Transverse colon (tissue), 4 donors: ENCODE results near the gene RER1.

Experiments used
- CTCF ChIP-seq, 5 experiments: fragments of 200-600 bp in 3 of 5; fragments of 450-650 bp in 2 of 5; sonication (generic) in 3 of 5; IDR thresholded peaks; 1 replicate in 2 of 5; 2 replicates in 3 of 5; pipeline ENCODE4 v1.5.1; 2016 to 2017; ENCODE audit warnings: antibody characterized with exemption in 5 of 5, inconsistent platforms in 3 of 5, mild to moderate bottlenecking in 2 of 5, moderate library complexity in 1 of 5
- POLR2A ChIP-seq: fragments of 450-650 bp; IDR thresholded peaks from one replicate; pipeline ENCODE4 v1.6.1; 2016; ENCODE audit warnings: antibody characterized with exemption, mild to moderate bottlenecking, moderate library complexity
- POLR2AphosphoS5 ChIP-seq, 3 donors: sonication (generic); formaldehyde crosslinking; IDR thresholded peaks; one replicate each; pipeline ENCODE4 v1.6.1; 2016; ENCODE audit warnings: antibody characterized with exemption in 3 of 3

DNA sequence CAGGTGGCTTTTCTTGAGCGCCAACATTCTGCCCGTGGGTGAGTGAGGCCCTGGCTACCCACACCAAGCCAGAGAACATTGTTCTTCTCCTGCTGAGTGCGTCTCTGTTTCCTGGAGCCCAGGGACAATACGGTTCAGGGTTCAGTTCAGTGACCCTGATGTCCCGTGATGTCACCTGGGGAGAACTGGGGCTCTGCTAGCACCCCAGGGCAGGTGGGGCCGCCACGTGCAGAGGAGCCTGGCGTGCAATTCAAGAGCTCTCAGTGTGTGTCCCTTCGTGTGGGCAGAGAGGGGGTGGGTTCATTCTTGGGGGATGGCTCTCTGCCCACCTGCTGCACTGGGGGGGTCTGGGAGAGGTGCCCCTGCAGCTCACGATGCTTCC is 38.9 kb downstream of the RER1 start:
- TF ChIP-seq CTCF (IDR thresholded peaks at IDR 0.05) = no peak
- TF ChIP-seq POLR2AphosphoS5 (IDR thresholded peaks at IDR 0.05) = no peak
- TF ChIP-seq POLR2A = no peak
